WTC11 (cell line): ENCODE results near the gene FCHSD2. TPM values are rescaled to one million over a fixed set of nuclear protein-coding genes. Genes with fewer than 3 reads are reported as not detected.

Experiments used
- ATAC-seq: fragments of 200-7000 bp; cut with Tn5 transposase; 2 replicates; pipeline ENCODE4 v1.10.0; 2021; ENCODE audit warnings: mild to moderate bottlenecking, moderate library complexity
- CTCF ChIA-PET: fragments of 300-600 bp; sonication (Branson Sonifier 250); formaldehyde crosslinking; loops from one replicate; lab custom pipeline; 2021; ENCODE audit warnings: antibody characterized with exemption; lab: Charles Lee
- POLR2A ChIA-PET: fragments of 350-600 bp; sonication (Branson Sonifier 250); formaldehyde crosslinking; loops from one replicate; lab custom pipeline; 2021; ENCODE audit warnings: antibody characterized with exemption; lab: Charles Lee
- DNase-seq: peaks from one replicate; pipeline ENCODE4 v3.0.0; 2021; ENCODE audit warnings: low spot score
- H3K27ac Mint-ChIP-seq: 2 replicates; pipeline ENCODE4 v1.8.0; 2021; ENCODE audit warnings: mixed read lengths
- H3K27me3 Mint-ChIP-seq: 2 replicates; pipeline ENCODE4 v1.8.0; 2021; ENCODE audit warnings: low read depth, mild to moderate bottlenecking, moderate library complexity, mixed read lengths
- H3K36me3 Mint-ChIP-seq: 2 replicates; pipeline ENCODE4 v1.8.0; 2021; ENCODE audit warnings: mixed read lengths
- H3K4me1 Mint-ChIP-seq: 2 replicates; pipeline ENCODE4 v1.8.0; 2022; ENCODE audit warnings: mixed read lengths
- H3K4me3 Mint-ChIP-seq: 2 replicates; pipeline ENCODE4 v1.8.0; 2021; ENCODE audit warnings: mild to moderate bottlenecking, moderate library complexity, mixed read lengths
- H3K9me3 Mint-ChIP-seq: 2 replicates; pipeline ENCODE4 v1.8.0; 2021; ENCODE audit warnings: mixed read lengths
- CDX4 ChIP-seq: fragments of 250-450 bp; sonication (Bioruptor Pico); IDR thresholded peaks from 2 replicates; pipeline ENCODE4 v1.9.0; 2021; ENCODE audit warnings: moderate library complexity, mild to moderate bottlenecking, inconsistent platforms, borderline replicate concordance
- ELF4 ChIP-seq: sonication (generic); formaldehyde crosslinking; IDR thresholded peaks from 2 replicates; pipeline ENCODE4 v1.8.1; 2022; ENCODE audit warnings: low read depth, mild to moderate bottlenecking, moderate library complexity, missing genetic modification reagents
- EMX1 ChIP-seq: fragments of 250-450 bp; sonication (Bioruptor Pico); IDR thresholded peaks from 2 replicates; pipeline ENCODE4 v1.8.0; 2021; ENCODE audit warnings: mild to moderate bottlenecking
- FOXK1 ChIP-seq: sonication (generic); formaldehyde crosslinking; IDR thresholded peaks from 2 replicates; pipeline ENCODE4 v1.8.0; 2022; ENCODE audit warnings: mild to moderate bottlenecking, moderate library complexity, missing genetic modification reagents
- GABPB1 ChIP-seq: sonication (generic); formaldehyde crosslinking; IDR thresholded peaks from 2 replicates; pipeline ENCODE4 v1.8.1; 2023; ENCODE audit warnings: mild to moderate bottlenecking, missing genetic modification reagents
- GTF2I ChIP-seq: fragments of 250-450 bp; sonication (Bioruptor Pico); conservative IDR thresholded peaks from 2 replicates; pipeline ENCODE4 v1.4.0; 2021; ENCODE audit warnings: mild to moderate bottlenecking
- IRF2 ChIP-seq: sonication (generic); formaldehyde crosslinking; IDR thresholded peaks from 2 replicates; pipeline ENCODE4 v1.8.0; 2022; ENCODE audit warnings: low read depth, missing genetic modification reagents, borderline replicate concordance
- MYBL2 ChIP-seq: sonication (generic); formaldehyde crosslinking; IDR thresholded peaks from 2 replicates; pipeline ENCODE4 v1.8.1; 2023; ENCODE audit warnings: mild to moderate bottlenecking, moderate library complexity, missing genetic modification reagents
- NFATC4 ChIP-seq: fragments of 250-450 bp; sonication (Bioruptor Pico); IDR thresholded peaks from 2 replicates; pipeline ENCODE4 v1.9.0; 2021; ENCODE audit warnings: mild to moderate bottlenecking
- NFYB ChIP-seq: sonication (generic); formaldehyde crosslinking; conservative IDR thresholded peaks from 2 replicates; pipeline ENCODE4 v1.8.0; 2022; ENCODE audit warnings: low read depth, missing genetic modification reagents
- TEAD1 ChIP-seq: sonication (generic); formaldehyde crosslinking; IDR thresholded peaks from 2 replicates; pipeline ENCODE4 v1.8.0; 2022; ENCODE audit warnings: mild to moderate bottlenecking, missing genetic modification reagents
- USF1 ChIP-seq: sonication (generic); formaldehyde crosslinking; IDR thresholded peaks from 2 replicates; pipeline ENCODE4 v1.8.0; 2022; ENCODE audit warnings: mild to moderate bottlenecking, missing genetic modification reagents
- ZNF121 ChIP-seq: sonication (generic); formaldehyde crosslinking; IDR thresholded peaks from 2 replicates; pipeline ENCODE4 v1.8.0; 2023; ENCODE audit warnings: missing genetic modification reagents
- ZNF138 ChIP-seq: sonication (generic); formaldehyde crosslinking; conservative IDR thresholded peaks from 2 replicates; pipeline ENCODE4 v1.8.1; 2022; ENCODE audit warnings: mild to moderate bottlenecking, moderate library complexity, missing genetic modification reagents
- ZNF281 ChIP-seq: sonication (generic); formaldehyde crosslinking; IDR thresholded peaks from 2 replicates; pipeline ENCODE4 v1.8.0; 2023; ENCODE audit warnings: mild to moderate bottlenecking, missing genetic modification reagents
- ZNF317 ChIP-seq: sonication (generic); formaldehyde crosslinking; IDR thresholded peaks from 2 replicates; pipeline ENCODE4 v1.8.1; 2023; ENCODE audit warnings: low read depth, mild to moderate bottlenecking, moderate library complexity, missing genetic modification reagents, borderline replicate concordance
- total RNA-seq: library from RNA; stranded (reverse); gene quantifications from 3 replicates; pipeline ENCODE4 v1.2.3, GENCODE V29; 2021
- TF ChIP-seq, protein P1 (sequence below): sonication (generic); formaldehyde crosslinking; IDR thresholded peaks from 2 replicates; pipeline ENCODE4 v1.8.1; 2023; ENCODE audit warnings: mild to moderate bottlenecking, missing genetic modification reagents, moderate library complexity
- TF ChIP-seq, protein P2 (sequence below): fragments of 250-450 bp; sonication (Bioruptor Pico); conservative IDR thresholded peaks from 2 replicates; pipeline ENCODE4 v1.9.0; 2021; ENCODE audit warnings: mild to moderate bottlenecking
- TF ChIP-seq, protein P3 (sequence below): sonication (generic); formaldehyde crosslinking; IDR thresholded peaks from 2 replicates; pipeline ENCODE4 v1.8.0; 2023; ENCODE audit warnings: missing genetic modification reagents
- TF ChIP-seq, protein P4 (sequence below): sonication (generic); formaldehyde crosslinking; IDR thresholded peaks from 2 replicates; pipeline ENCODE4 v1.8.0; 2022; ENCODE audit warnings: mild to moderate bottlenecking, missing genetic modification reagents

FCHSD2 gene
- total RNA-seq, 1 experiment from 2014 or later: 10.1 TPM

DNA sequence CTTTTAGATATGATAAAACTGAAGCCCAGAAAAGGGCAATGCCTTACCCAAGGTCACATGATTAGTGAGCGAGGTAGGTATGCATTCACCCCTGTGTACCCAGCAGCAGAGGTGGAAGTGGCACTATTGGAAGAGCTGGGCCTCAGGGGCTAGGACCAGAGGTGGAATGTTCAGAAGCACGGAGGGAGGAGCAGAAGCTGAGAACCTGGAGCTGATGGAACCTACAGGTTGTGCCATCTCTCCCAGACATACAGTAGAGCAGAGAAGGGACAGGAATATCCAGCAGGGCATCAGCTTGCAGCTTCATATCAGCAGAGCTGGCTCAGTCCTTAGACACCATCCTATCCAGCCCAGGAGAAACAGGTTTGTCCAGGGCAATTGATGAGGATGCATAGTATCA is 14.6 kb upstream of the FCHSD2 start (continued):
- TF ChIP-seq ZNF317 (no peak), GTF2I (CRISPR knock-in tag) (no peak), ZNF121 (CRISPR knock-in tag) (no peak), TEAD1 (no peak), ZNF281 (CRISPR knock-in tag) (no peak), ELF4 (CRISPR knock-in tag) (no peak), IRF2 (CRISPR knock-in tag) (no peak), NFYB (no peak), EMX1 (no peak), ZNF138 (CRISPR knock-in tag) (no peak)
- TF ChIP-seq, protein P1, sequence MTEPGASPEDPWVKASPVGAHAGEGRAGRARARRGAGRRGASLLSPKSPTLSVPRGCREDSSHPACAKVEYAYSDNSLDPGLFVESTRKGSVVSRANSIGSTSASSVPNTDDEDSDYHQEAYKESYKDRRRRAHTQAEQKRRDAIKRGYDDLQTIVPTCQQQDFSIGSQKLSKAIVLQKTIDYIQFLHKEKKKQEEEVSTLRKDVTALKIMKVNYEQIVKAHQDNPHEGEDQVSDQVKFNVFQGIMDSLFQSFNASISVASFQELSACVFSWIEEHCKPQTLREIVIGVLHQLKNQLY (CRISPR knock-in tag): no peak
- TF ChIP-seq, all 79 proteins: peak for 0

- H3K27ac Mint-ChIP-seq: no peak overlapping the region
- no peaks in the 10 kb centered on the region for H3K36me3 Mint-ChIP-seq
- no peaks in the 10 kb centered on the region for H3K27me3 Mint-ChIP-seq
- CTCF ChIA-PET: no interaction called here
- H3K4me1 Mint-ChIP-seq: peaks cover 21% of the 10 kb centered on the region
- no peak overlapping the region for H3K4me3 Mint-ChIP-seq
- DNase-seq: no peak
- TF ChIP-seq, protein P2, sequence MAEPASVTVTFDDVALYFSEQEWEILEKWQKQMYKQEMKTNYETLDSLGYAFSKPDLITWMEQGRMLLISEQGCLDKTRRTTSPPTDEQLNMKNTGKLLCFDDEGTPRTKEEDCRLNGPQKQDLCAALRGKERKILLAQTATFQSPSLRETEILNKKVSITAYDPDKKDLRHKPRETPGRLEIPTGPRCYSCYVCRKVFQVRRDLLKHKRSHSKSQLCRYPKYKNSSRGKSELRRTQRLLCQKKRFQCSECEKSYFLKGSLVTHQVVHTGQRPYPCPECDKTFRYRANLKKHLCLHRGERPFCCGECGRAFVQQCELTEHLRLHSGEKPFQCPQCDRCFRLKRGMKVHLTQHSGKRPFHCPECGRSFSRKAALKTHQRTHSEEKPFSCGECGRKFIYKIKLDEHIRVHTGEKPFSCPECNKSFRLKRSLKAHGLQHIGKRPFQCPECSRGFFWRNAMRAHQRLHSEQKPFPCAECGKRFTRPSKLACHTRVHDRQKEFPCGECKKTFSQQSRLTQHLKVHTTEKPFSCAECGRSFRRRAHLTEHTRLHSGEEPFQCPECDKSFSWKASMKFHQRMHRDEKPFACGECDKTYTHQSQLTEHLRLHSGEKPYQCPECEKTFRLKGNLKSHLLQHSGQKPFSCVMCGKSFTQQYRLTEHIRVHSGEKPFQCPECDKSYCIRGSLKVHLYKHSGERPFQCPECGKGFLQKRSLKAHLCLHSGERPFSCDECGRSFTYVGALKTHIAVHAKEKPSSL (CRISPR knock-in tag): no peak
- TF ChIP-seq, all 79 proteins: peak for 0
- peaks cover 4% of the 10 kb centered on the region; the same call in 1 of the 2 replicates for H3K9me3 Mint-ChIP-seq
- POLR2A ChIA-PET: no interaction called here
- ATAC-seq: no peak
Observed at GRCh38 chr11:73156114-73156513, 14.0 kb upstream of the FCHSD2 start.

DNA sequence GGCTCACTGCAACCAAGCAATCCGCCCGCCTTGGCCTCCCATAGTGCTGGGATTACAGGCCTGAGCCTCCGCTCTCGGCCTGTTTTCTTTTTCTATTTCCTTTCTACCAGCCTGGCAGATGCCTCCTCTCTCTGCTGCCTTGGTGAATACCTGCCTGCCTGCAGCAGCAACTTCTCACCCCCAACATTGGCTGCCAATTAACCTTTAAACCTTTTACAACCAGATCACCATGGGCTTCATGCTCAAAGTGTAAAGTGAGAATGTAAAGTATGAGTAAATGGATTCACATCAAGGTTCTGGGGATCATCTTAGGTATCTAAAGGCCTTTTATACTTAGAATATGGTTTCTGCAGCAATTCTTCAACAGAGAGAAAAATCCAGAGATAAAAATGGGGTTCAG is 13.0 kb upstream of the FCHSD2 start:
- DNase-seq (no peak), ATAC-seq (no peak)
- H3K4me1 Mint-ChIP-seq: peaks cover 21% of the 10 kb centered on the region
- H3K36me3 Mint-ChIP-seq: no peaks in the 10 kb centered on the region
- ChIA-PET CTCF (interaction anchor here (0.6 kb wide), 2 partner anchors 63 to 326 kb away, joined by 3 read pairs; no protein-coding TSS in a partner anchor), POLR2A (interaction anchor here (0.6 kb wide), 1 partner anchor 511 kb away, joined by 3 read pairs; no protein-coding TSS in a partner anchor)
- peaks cover 4% of the 10 kb centered on the region; the same call in 1 of the 2 replicates for H3K9me3 Mint-ChIP-seq
- no peaks in the 10 kb centered on the region; the same call in 1 of the 2 replicates for H3K27me3 Mint-ChIP-seq
- H3K27ac Mint-ChIP-seq: no peak overlapping the region
- H3K4me3 Mint-ChIP-seq: no peak overlapping the region
- TF ChIP-seq FOXK1: no peak
- no peak for TF ChIP-seq NFATC4 (CRISPR knock-in tag)
- TF ChIP-seq, protein P1 (CRISPR knock-in tag): no peak
- TF ChIP-seq USF1 (CRISPR knock-in tag): no peak
- TF ChIP-seq, protein P3, sequence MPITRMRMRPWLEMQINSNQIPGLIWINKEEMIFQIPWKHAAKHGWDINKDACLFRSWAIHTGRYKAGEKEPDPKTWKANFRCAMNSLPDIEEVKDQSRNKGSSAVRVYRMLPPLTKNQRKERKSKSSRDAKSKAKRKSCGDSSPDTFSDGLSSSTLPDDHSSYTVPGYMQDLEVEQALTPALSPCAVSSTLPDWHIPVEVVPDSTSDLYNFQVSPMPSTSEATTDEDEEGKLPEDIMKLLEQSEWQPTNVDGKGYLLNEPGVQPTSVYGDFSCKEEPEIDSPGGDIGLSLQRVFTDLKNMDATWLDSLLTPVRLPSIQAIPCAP: no peak
- no peak for TF ChIP-seq IRF2 (CRISPR knock-in tag)
- no peak for TF ChIP-seq GABPB1 (CRISPR knock-in tag)
- TF ChIP-seq CDX4 (CRISPR knock-in tag): no peak
- TF ChIP-seq, protein P4, sequence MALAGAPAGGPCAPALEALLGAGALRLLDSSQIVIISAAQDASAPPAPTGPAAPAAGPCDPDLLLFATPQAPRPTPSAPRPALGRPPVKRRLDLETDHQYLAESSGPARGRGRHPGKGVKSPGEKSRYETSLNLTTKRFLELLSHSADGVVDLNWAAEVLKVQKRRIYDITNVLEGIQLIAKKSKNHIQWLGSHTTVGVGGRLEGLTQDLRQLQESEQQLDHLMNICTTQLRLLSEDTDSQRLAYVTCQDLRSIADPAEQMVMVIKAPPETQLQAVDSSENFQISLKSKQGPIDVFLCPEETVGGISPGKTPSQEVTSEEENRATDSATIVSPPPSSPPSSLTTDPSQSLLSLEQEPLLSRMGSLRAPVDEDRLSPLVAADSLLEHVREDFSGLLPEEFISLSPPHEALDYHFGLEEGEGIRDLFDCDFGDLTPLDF (CRISPR knock-in tag): no peak
- no peak for TF ChIP-seq MYBL2 (CRISPR knock-in tag)
